ENCODE results near the gene TPP2. TPM values are rescaled to one million over a fixed set of nuclear protein-coding genes. Genes with fewer than 3 reads are reported as not detected.

Gene TPP2
- total RNA-seq, 1 donor from 2014 or later, result 44.9 TPM

GRCh38 chr13:102718746-102719145 lies 122.0 kb downstream of the TPP2 start:
- TF ChIP-seq, protein P1, sequence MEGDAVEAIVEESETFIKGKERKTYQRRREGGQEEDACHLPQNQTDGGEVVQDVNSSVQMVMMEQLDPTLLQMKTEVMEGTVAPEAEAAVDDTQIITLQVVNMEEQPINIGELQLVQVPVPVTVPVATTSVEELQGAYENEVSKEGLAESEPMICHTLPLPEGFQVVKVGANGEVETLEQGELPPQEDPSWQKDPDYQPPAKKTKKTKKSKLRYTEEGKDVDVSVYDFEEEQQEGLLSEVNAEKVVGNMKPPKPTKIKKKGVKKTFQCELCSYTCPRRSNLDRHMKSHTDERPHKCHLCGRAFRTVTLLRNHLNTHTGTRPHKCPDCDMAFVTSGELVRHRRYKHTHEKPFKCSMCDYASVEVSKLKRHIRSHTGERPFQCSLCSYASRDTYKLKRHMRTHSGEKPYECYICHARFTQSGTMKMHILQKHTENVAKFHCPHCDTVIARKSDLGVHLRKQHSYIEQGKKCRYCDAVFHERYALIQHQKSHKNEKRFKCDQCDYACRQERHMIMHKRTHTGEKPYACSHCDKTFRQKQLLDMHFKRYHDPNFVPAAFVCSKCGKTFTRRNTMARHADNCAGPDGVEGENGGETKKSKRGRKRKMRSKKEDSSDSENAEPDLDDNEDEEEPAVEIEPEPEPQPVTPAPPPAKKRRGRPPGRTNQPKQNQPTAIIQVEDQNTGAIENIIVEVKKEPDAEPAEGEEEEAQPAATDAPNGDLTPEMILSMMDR (IDR thresholded peaks at IDR 0.05), result no peak
- peaks cover 6% of the 10 kb centered on the region for H3K27me3 Mint-ChIP-seq (ENCODE audit: unreplicated experiment)
- no peak overlapping the region for H3K4me3 Mint-ChIP-seq (ENCODE audit: unreplicated experiment)
- H3K9me3 Mint-ChIP-seq (ENCODE audit: unreplicated experiment), result peaks cover 3% of the 10 kb centered on the region
- H3K36me3 Mint-ChIP-seq (ENCODE audit: unreplicated experiment), result no peaks in the 10 kb centered on the region
- peaks cover 7% of the 10 kb centered on the region for H3K4me1 Mint-ChIP-seq (ENCODE audit: unreplicated experiment)
- no peak for DNase-seq (ENCODE audit: extremely low spot score, unreplicated experiment)
- no peak overlapping the region for H3K27ac Mint-ChIP-seq (ENCODE audit: unreplicated experiment)

GRCh38 chr13:102721800-102722231 lies 125.0 kb downstream of the TPP2 start:
- TF ChIP-seq, protein P1 (IDR thresholded peaks at IDR 0.05), result no peak
- Mint-ChIP-seq H3K4me1 (ENCODE audit: unreplicated experiment) (no peaks in the 10 kb centered on the region), H3K4me3 (ENCODE audit: unreplicated experiment) (no peak overlapping the region), H3K27ac (ENCODE audit: unreplicated experiment) (no peak overlapping the region), H3K27me3 (ENCODE audit: unreplicated experiment) (peaks cover 9% of the 10 kb centered on the region), H3K36me3 (ENCODE audit: unreplicated experiment) (no peaks in the 10 kb centered on the region), H3K9me3 (ENCODE audit: unreplicated experiment) (no peaks in the 10 kb centered on the region)
- DNase-seq (ENCODE audit: extremely low spot score, unreplicated experiment), result no peak

DNA sequence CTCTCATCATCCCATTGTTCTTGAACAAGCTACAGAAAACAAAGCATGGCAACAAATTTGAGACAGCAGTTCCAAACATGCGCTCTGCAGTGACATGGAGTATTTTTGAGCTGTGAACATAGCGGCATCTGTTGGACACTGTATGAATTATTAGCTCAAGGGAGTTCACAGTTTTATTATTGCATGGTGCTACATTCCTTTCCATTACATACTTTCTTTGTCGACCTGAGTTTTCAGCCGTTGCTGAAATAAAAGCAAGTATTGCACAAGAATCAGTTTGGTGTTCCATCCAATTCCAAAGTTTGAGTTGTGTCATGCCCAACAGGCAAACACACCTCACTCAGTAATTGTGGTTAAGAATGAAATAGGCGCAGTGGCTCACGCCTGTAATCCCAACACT lies 128.1 kb downstream of the TPP2 start:
- Mint-ChIP-seq H3K27ac (ENCODE audit: unreplicated experiment) (no peak overlapping the region), H3K4me1 (ENCODE audit: unreplicated experiment) (peaks cover 6% of the 10 kb centered on the region), H3K27me3 (ENCODE audit: unreplicated experiment) (peaks cover 9% of the 10 kb centered on the region), H3K9me3 (ENCODE audit: unreplicated experiment) (no peaks in the 10 kb centered on the region), H3K36me3 (ENCODE audit: unreplicated experiment) (no peaks in the 10 kb centered on the region), H3K4me3 (ENCODE audit: unreplicated experiment) (no peak overlapping the region)
- no peak for DNase-seq (ENCODE audit: extremely low spot score, unreplicated experiment)
- TF ChIP-seq, protein P1 (IDR thresholded peaks at IDR 0.05), result peak; percentile 75

GRCh38 chr13:102726430-102726829 lies 129.6 kb downstream of the TPP2 start:
- Mint-ChIP-seq H3K36me3 (ENCODE audit: unreplicated experiment) (no peaks in the 10 kb centered on the region), H3K9me3 (ENCODE audit: unreplicated experiment) (no peaks in the 10 kb centered on the region), H3K4me1 (ENCODE audit: unreplicated experiment) (peaks cover 11% of the 10 kb centered on the region), H3K27ac (ENCODE audit: unreplicated experiment) (no peak overlapping the region), H3K4me3 (ENCODE audit: unreplicated experiment) (no peak overlapping the region), H3K27me3 (ENCODE audit: unreplicated experiment) (peaks cover 12% of the 10 kb centered on the region)
- no peak for DNase-seq (ENCODE audit: extremely low spot score, unreplicated experiment)
- TF ChIP-seq, protein P1 (IDR thresholded peaks at IDR 0.05), result no peak

Other genes starting within 250 kb of the TPP2 start
- 0.13 and 0.24 TPM in 2 replicates for gene FGF14, start 194.9 kb upstream of the TPP2 start, total RNA-seq
- not detected in 2 replicates for gene METTL21C, start 98.1 kb downstream of the TPP2 start, total RNA-seq
- 8.7 and 9.0 TPM in 2 replicates for gene TEX30, start 176.8 kb downstream of the TPP2 start, total RNA-seq
- 32.9 and 33.5 TPM in 2 replicates for gene POGLUT2, start 202.0 kb downstream of the TPP2 start, total RNA-seq
- 30.3 and 30.7 TPM in 2 replicates for gene BIVM, start 202.1 kb downstream of the TPP2 start, total RNA-seq
- 48.9 and 52.1 TPM in 2 replicates for gene ERCC5, start 249.0 kb downstream of the TPP2 start, total RNA-seq